GM18519 (cell line): ENCODE measurements around the gene MEMO1.
"Not testable (repeated sequence)": the region's sequence is repeated elsewhere in the genome, so short reads cannot be mapped to it uniquely, and the experiment has no call there.

Source experiments
- ATAC-seq: cut with Tn5 transposase; IDR thresholded peaks from one replicate; pipeline ENCODE4 v1.9.1; 2021; ENCODE audit warnings: mild to moderate bottlenecking, moderate library complexity; ENCODE audit not compliant: unreplicated experiment, low FRiP score

MEMO1 gene

DNA sequence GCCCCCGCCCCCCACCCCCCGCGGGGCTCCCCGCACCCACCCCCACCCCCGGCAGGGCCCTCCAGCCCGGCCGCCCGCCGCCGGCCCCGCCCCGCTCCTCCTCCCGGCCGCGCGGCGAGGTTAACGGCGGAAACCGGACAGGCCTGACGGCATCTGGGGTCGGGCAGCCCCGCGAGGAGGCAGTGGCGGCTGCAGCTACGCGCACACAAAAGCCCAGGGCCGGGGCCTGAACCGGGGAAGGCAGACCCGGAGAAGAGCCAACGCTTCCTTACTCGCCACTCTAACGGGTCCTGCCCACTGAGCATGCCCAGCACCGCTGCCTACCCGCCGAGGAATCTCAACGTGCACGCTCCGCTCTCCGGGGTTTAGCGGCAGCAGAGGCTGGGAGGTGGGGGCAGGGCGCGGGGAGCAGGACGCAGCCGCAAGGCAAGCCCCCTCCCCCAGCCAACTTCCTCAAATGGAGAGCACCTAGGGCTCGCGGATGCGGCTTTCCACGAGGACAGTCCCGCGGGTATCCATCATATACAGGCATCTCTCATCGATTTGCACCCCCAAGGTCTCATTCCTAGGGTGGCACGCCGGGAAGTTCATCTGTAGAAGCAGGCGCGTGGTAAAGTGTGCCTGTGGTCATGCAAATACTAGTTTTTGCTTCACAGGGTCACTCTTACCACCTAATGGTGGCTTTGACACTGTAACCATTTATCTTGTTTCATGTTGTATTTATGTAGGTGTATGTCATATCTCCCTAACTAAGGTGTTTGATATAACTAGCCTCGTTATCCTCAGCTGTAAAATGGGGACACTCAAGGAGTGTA lies at the start of gene MEMO1:
Gene MEMO1 (minus strand): TSS at position 339 of the 815 bp plus-strand sequence. CDS start 761 bp downstream, outside the sequence.
- peak; percentile 55 for ATAC-seq

DNA sequence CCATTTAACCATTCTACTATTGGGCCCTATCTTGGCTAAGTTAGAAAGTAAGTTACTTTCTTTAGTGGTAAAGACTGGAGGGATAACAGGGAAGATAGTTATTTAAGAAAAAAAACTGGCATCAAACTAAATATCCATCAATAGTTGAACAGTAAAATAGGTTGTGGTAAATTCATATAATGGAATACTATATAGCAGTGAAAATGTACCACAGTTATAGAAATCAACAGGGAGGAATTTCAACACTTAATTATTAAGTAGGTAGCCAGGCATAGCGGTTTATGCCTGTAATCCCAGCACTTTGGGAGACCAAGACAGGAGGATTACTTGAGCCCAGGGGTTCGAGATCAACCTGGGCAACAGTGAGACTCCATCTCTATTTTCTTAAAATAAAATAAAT lies 49.5 kb upstream of the MEMO1 start:
- no peak for ATAC-seq

DNA sequence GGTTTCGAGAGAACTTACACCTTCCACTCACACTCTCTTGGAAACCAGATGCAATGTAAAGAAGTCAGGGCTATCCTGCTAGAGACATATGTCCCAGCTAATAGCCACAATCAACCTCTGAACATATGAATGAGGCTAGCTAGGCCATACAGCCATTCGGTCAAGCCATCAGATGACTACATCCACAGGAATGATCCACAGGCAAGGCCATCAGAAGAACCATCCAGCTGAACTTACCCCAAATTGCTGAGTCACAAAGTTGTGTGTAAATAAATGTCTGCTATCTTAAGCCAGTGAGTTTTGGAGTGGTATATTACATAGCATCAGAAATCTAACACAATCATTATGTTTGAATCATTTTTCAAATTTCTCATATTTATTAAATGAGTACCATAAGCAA lies 47.3 kb upstream of the MEMO1 start:
- ATAC-seq = no peak

DNA sequence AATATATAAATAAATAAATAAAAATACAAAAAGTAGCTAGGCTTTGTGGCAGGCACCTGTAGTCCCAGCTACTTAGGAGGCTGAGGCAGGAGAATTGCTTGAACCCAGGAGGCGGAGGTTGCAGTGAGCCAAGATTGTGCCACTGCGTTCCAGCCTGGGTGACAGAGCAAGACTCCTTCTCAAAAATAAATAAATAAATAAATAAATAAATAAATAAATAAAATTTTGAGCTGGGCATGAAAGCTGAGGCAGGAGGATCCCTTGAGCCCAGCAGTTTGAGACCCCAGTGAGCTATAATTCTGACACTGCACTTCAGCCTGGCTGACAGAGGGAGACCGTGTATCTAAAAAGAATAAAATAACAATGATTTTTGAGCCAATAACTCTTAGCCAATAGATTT lies 43.8 kb upstream of the MEMO1 start:
- not testable (repeated sequence) for ATAC-seq

DNA sequence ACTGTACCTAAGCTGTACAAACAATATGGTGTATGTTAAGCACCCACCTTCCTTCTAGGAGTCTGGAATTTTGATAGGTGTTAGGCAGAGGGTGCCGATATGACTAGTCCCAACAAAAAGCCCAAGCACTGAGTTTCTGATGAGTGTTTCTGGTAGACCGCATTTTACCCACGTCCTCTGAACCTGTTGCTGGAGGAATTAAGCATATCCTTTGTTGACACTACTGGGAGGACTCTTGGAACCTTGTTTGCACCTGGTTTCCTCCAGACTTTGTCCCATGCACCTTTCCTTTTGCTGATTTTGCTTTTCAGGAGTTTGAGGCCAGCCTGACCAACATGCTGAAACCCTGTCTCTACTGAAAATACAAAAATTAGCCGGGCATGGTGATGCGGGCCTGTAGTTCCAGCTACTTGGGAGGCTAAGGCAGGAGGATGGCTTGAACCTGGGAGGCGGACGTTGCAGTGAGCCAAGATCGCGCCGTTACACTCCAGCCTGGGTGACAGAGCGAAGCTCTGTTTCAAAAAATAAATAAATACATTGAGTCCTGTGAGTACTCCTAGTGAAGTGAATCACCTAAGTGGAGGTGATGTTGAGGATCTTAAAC lies 41.1 kb upstream of the MEMO1 start:
- no peak for ATAC-seq

DNA sequence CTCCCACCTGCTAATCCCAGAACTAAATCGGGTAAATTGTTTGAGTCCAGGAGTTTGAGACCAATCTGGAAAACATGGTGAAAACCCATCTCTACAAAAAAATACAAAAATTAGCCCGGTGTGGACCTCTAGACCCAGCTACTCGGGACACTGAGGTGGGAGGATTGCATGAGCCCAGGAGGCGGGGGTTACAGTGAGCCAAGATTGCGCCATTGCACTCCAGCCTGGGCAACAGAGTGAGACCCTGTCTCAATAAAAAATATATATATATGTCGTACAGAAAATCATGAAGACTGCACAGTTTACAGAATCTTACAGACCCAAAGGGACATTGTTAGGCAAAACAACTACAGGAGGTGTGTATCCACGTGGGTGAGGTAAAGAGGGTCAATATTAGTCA lies 32.8 kb upstream of the MEMO1 start:
- no peak for ATAC-seq

DNA sequence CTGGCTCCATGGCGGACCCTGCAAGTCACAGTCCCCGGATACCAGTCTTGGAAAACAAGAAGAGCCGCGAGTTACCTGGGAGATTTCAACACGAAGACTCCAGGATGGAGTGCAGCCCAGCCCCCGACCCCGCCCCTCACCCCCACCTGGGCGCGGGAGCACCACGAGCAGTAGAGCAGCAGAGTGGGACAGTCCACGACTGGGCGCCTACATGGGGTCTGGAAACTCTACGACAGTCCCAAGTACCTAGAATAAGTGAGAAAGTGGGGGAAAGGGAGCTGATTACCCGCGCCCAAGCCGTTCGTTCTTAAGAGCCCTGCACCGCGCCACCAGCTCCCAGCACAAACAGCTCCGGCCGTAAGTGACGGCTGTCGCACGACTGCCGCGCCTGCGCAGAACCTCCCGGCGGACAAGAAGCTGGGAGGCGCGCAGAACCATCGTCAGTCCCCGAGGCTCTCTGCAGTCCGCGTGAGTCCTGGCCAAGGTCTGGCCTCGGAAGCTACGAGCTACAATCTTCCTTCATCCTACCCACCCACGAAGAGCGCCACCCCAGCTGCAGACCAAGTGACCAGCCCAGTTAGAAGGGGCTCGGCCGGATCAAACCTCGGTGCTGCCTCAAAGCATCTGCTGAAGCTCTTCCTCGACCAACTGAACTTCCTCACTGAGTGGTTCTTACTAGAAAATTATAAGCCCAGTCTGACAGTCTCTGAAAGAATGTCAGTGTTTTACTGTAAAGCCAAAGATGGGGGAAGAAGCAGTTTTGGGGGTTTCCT lies 28.8 kb upstream of the MEMO1 start, which contains the start of gene DPY30:
Gene DPY30 (minus strand): TSS at position 359 of the 773 bp plus-strand sequence. CDS start 349 bp downstream, at position 10.
- ATAC-seq = peak; percentile 61

DNA sequence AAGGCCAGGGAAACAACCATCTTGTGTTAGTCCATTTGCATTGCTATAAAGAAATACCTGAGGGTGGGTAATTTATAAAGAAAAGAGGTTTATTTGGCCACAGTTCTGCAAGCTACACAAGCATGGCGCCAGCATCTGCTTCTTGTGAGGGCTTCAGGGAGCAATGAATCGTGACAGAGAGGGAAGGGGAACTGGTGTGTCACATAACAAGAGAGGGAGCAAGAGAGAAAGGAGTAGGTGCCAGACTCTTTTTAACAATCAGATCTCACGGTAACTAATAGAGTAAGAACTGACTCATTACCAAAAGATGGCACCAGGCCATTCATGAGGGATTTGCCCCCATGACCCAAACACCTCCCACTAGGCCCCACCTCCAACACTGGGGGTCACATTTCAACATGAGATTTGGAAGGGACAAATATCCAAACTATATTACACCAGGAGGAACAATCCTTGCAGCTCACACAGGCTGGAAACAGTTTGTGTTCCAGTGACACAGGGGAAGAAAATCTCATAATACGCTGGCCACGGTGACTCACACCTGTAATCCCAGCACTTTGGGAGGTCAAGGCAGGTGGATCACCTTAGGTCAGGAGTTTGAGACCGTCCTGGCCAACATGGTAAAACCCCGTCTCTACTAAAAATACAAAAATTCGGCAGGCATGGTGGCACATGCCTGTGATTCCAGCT lies 23.5 kb upstream of the MEMO1 start:
- ATAC-seq = not testable (repeated sequence)

DNA sequence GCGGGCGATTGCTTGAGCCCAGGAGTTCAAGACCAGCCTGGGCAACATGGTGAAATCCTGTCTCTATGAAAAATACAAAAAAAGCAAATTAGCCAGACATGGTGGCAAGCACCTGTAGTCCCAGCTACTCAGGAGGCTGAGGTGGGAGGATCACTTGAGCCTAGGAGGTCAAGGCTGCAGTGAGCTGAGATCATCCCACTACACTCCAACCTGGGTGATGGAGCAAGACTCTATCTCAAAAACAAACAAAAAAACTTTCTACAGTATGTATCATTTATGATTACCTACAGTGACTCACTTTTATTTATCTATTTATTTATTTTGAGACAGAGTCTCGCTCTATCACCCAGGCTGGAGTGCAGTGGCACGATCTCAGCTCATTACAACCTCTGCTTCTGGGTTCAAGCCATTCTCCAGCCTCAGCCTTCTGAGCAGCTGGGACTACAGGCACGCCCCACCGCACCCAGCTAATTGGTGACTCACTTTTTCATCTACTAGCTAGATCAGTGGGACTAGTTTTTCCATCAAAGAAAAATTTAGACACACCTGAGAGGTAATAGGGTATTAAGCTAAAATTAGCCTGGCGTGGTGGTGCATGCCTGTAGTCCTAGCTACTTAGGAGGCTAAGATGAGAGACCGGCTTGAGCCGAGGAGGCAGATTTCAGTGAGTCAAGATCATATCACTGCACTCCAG lies 8.1 kb upstream of the MEMO1 start:
- ATAC-seq = not testable (repeated sequence)

DNA sequence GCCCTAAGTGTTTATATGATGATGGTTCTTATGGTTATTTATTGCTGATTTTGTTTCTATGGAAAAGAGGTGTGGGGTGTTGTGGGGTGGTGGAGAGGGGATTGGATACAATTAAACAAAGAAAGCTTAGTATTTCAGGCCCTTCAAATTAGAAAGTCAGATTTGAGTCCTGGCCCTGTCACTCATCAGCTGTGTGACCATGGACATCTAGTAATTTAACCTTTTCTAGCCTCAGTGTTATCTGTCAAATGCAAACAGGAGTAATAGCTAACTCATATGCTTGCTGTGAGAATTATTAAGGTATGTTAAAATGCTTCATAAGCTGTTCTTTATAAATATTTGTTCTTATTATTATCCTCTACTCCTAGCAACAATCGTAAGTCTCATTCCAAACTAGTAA lies 2.1 kb upstream of the MEMO1 start:
- ATAC-seq = no peak

DNA sequence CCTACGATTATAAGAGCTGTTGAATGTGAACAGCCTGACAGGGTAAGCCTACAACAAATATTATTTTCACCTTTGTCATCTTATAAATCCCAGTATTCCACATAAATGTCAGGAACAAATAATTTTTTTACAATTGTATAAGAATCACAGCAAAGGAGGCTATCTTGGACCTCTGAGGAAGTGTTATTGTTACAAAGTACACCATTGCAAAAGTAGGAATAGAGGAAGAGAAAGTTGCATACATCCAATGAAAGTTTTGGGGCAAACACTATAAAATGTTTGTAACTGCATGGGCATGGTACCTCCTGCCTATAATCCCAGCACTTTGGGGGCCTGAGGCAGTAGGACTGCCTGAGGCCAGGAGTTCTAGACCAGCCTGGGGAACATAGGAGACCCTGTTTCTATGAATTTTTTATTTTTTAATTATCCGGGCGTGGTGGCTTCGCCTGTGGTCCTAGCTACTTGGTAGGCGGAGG lies 715 bp upstream of the MEMO1 start:
- no peak for ATAC-seq

DNA sequence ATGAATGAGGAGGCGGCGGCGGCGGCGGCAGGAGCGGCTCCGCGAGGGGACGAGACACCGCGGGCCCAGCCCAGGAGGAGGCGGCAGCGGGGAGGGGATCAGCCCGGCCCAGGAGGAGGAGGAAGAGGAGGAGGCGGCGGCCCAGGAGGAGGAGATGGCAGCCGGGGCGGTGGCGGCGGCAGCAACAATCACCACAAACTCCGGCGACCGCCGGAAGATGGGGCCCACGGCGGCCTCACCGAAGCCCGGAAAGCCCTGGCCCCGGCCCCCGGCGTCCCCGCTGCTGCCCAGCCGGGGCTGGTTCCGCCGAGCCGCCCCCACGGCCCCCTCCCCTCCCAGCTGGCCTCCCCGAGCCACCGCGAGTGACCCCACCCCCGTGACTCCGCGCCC lies 533 bp downstream of the MEMO1 start:
- peak; percentile 12 for ATAC-seq

DNA sequence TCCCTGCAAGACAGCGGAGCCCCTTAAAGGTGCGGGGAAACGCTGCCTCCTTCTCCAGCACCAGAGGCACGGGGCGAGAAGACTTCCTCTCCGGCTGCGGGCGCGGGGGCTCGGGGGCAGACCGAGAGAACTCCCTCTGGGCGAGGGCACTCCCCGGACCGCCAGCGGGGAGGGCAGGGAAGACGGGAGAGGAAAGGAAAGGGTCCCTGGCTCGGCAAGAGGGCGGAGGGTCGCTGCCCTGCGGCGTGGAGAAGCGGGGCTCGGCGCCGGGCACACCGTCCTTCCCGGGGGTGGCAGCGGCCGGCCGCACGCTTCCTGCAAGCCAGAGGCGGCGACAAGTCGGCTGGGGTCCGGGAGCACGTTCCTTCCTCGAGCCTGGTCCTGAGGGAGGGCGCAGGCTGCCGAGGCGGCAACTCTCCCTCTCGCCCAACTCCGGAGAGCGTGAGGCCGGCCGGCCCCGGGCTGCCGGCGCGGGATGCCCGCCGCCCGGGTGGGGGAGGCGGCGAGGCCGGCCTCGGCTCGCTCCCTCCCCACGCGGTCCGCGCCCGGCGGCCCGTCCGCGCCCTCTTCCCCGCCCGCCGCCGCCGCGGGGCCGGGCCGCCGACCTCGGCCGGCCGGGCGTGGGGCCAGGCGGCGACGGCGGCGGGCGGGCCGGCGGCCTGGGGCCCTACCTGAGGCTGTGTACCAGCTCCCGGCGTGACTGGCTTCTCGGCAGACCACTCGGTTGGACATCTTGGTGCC lies 1.1 kb downstream of the MEMO1 start:
- peak; percentile 10 for ATAC-seq

DNA sequence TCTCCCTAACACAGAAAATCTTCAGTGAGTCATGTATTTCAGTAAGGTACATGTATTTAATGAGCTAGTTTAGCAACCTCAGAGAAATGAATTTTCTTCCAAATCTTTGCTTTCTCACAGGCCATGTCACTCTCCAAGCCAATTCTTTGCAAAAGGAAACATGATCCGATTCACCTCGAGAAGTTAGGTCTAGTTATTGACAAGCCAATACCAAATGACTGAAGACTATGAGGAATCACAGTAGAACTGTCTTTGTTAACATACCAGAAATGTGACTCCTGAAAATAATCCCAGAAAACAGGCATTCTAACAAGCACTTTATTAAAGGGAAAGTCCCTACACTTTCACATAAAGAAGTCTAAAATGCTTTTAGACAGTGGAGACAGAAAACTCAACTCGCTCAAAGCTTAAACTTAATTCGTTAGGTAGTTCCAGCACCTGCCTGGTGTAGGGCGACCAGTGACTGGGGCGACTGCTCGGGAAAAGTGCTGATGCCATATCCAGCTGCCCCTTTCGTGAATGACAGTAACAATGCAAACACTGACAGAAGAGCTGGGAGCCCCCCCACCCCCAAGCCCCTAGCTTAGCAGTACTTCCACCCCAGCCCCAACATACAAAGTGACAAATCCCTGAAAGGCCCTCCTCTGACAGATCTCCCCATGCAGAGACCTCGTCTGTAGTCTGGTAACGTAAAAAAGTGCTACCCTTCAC lies 1.8 kb downstream of the MEMO1 start:
- no peak for ATAC-seq

DNA sequence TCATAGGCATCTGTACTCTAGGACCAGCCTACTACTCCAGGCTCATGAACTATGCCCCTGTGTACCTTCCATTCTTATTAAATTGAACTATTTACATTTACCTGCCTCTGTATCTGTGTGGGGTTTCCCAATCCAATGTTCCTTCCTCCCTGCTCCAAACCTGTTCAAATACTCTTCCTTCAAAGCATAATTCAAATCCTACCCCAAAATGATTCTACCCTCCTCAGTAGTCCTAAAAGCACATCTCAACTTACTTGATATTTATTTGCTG lies 3.8 kb downstream of the MEMO1 start:
- no peak for ATAC-seq

DNA sequence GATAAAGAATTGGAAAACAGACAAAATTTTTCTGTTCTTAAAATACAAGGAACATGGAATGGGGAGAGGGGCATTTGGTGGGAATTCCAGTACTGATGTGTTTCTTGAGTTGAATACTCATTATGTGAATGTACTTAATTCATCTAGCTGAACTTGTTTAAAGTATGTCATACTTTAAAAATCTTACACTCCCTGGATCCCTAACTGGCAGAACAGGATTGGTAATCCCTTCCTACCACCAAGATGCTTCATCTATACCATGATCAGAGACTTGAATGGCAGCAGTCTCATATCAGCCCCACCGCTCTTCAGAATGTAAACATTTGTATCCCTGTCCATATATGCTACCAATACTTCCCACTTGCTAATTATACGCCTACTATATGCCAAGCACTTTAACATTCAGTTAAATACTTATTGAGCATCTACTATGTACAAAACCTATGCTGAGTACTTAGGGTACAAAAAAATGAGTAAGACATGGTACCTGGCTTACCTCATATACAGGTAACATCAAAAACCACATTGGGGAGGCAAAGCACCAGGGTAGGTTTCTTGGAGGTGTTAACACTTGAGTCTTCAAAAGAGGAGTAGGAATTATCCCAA lies 5.3 kb downstream of the MEMO1 start:
- no peak for ATAC-seq

DNA sequence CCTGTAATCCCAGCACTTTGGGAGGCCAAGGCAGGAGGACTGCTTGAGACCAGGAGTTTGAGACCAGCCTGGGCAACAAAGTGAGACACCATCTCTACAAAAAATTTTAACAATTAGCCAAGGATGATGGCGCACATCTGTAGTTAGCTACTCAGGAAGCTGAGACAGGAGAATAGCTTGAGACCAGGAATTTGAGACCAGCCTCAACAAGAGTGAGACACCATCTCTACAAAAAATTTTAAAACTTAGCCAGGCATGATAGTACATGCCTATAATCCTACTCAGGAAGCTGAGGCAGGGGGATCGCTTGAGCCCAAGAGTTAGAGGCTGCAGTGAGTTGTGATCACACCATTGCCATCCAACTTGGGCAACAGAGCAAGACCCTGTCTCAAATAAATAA lies 7.0 kb downstream of the MEMO1 start:
- no peak for ATAC-seq

DNA sequence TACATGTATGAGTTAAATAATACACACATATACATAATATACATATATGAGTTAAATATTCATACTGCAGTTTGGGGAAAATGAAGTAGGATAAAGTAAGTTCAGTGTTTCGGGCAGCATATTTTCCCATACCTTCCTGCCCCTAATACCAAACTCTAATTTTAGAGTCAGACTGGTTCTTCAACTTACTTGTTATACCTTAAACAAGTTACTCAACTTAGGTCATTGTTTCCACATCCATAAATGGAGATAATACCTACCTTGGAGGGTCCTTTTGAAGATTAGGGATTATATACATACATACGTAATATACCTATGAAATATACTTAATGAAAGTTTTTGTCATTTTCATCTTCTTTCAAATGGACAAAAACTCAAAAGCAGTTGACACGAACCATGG lies 8.4 kb downstream of the MEMO1 start:
- no peak for ATAC-seq

DNA sequence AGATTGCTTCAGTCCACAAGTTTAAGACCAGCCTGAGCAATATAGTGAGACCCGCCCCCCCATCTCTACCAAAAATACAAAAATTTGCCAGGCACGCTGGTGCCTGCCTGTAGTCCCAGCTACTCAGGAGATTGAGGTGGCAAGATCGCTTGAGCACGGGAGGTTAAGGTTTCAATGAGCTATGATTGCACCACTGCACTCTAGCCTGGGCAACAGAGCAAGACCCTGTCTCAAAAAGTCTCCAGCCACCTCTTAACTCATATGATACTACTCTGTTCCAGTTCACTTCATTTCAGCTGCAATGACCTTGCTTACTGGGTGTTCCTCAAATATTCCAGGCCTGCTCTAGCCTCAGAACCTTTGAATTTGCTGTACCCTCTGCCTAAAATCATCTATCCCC lies 11.4 kb downstream of the MEMO1 start:
- ATAC-seq = no peak
